DMS153 (cell line): ENCODE results near the gene NISCH.

Source experiments
- DNase-seq: peaks from one replicate; lab custom pipeline; 2025; lab: John Stamatoyannopoulos, UW

The NISCH gene

DNA sequence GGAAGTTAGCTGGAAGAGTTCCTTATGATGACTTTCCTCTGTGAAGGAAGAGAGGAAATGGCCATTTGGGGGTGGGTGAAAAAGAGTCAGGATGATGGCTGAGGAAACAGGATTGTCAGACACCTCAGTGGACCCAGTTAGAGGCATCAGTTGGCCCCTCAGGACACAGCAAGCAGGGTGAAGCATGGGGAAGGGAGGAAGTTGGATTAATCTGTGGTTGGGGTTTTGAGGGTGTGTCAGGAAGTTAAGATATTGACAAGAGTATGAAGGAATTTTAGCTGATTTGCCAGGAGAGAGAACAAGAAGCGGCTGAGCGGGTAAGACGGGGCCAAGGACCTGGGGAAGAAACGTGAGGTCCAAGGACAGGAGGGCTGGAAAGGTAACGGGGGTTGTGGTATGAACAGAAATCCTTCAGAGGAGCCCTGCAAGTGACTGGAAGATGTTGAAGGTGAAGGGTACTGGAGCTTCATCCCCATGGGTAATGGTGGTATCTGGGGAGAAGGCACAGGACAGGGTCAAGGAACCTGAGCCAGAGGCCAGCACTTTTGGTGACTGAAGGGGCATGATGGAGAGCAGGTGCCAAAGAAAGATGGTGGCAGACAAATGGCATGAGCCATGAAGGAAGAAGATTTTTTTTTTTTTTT lies 83.7 kb downstream of the NISCH start:
- no peak for DNase-seq

DNA sequence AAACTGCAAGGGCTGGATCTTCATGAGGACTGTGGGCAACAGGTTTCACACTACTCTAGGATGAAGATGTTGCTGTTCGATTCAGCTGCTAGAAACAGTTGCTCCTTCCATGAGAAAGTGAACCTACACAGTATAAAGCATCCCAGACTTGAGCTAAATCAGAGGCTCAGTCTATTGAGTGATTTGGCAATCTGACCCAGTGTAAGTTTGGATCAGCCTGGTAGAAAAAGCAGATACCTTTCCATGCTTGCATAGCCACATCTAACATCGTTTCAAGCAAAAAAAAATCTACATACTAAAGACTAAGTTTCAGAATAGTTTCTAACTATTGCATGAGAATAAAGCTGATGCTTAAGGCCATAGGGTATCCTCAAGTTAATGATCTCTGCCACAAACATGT lies 85.6 kb downstream of the NISCH start:
- no peak for DNase-seq
